ENCODE data around the gene AVP.
A peak's percentile ranks its signal among the peaks of the same experiment; 100 is the strongest.
"Not testable (repeated sequence)": the region's sequence is repeated elsewhere in the genome, so short reads cannot be mapped to it uniquely, and the experiment has no call there.

The AVP gene

GRCh38 chr20:3121955-3122610, 37.6 kb upstream of the AVP start:
- peaks cover 5% of the 10 kb centered on the region for H3K79me2 ChIP-seq
- H3K36me3 ChIP-seq (ENCODE audit: control insufficient read depth, insufficient read depth, low read length), result no peaks in the 10 kb centered on the region
- H3K4me2 ChIP-seq (ENCODE audit: low read length), result no peak overlapping the region
- H3K27me3 ChIP-seq (ENCODE audit: control insufficient read depth, insufficient read depth, low read length), result no peaks in the 10 kb centered on the region
- peaks cover 3% of the 10 kb centered on the region for H3K4me1 ChIP-seq
- H2AFZ ChIP-seq, result no peak overlapping the region
- no peak for TF ChIP-seq CTCF (IDR thresholded peaks at IDR 0.05)
- no peak overlapping the region for H3K27ac ChIP-seq
- no peak overlapping the region for H3K9ac ChIP-seq
- no peaks in the 10 kb centered on the region for H3K9me3 ChIP-seq (ENCODE audit: control insufficient read depth, low read length)
- no peak overlapping the region for H3K4me3 ChIP-seq (ENCODE audit: low read depth, low read length)

- no peak overlapping the region for H3K4me2 ChIP-seq (ENCODE audit: low read length)
- H3K27ac ChIP-seq, result no peak overlapping the region
- peaks cover 5% of the 10 kb centered on the region for H3K79me2 ChIP-seq
- no peaks in the 10 kb centered on the region for H3K27me3 ChIP-seq (ENCODE audit: control insufficient read depth, insufficient read depth, low read length)
- H2AFZ ChIP-seq, result no peak overlapping the region
- no peaks in the 10 kb centered on the region for H3K36me3 ChIP-seq (ENCODE audit: control insufficient read depth, insufficient read depth, low read length)
- H3K4me1 ChIP-seq, result peaks cover 3% of the 10 kb centered on the region
- no peak overlapping the region for H3K4me3 ChIP-seq (ENCODE audit: low read depth, low read length)
- H3K9ac ChIP-seq, result no peak overlapping the region
- no peak for TF ChIP-seq CTCF (IDR thresholded peaks at IDR 0.05)
- no peaks in the 10 kb centered on the region for H3K9me3 ChIP-seq (ENCODE audit: control insufficient read depth, low read length)
Observed at GRCh38 chr20:3121271-3121911, 36.9 kb upstream of the AVP start.

GRCh38 chr20:3119044-3119443, 34.5 kb upstream of the AVP start:
- H3K79me2 ChIP-seq, result peaks cover 5% of the 10 kb centered on the region
- no peak overlapping the region for H3K9ac ChIP-seq
- peaks cover 5% of the 10 kb centered on the region for H3K4me1 ChIP-seq
- H3K4me3 ChIP-seq (ENCODE audit: low read depth, low read length), result no peak overlapping the region
- TF ChIP-seq CTCF (IDR thresholded peaks at IDR 0.05), result no peak
- H3K36me3 ChIP-seq (ENCODE audit: control insufficient read depth, insufficient read depth, low read length), result no peaks in the 10 kb centered on the region
- no peak overlapping the region for H3K27ac ChIP-seq
- no peaks in the 10 kb centered on the region for H3K27me3 ChIP-seq (ENCODE audit: control insufficient read depth, insufficient read depth, low read length)
- no peak overlapping the region for H3K4me2 ChIP-seq (ENCODE audit: low read length)
- no peaks in the 10 kb centered on the region for H3K9me3 ChIP-seq (ENCODE audit: control insufficient read depth, low read length)
- no peak overlapping the region for H2AFZ ChIP-seq

- H3K27ac ChIP-seq; H3K79me2 ChIP-seq; H3K9ac ChIP-seq; H3K27me3 ChIP-seq (ENCODE audit: control insufficient read depth, insufficient read depth, low read length); H3K9me3 ChIP-seq (ENCODE audit: control insufficient read depth, low read length); H3K4me1 ChIP-seq; H3K4me2 ChIP-seq (ENCODE audit: low read length); H3K36me3 ChIP-seq (ENCODE audit: control insufficient read depth, insufficient read depth, low read length); H3K4me3 ChIP-seq (ENCODE audit: low read depth, low read length): not testable (repeated sequence)
- TF ChIP-seq CTCF (IDR thresholded peaks at IDR 0.05), result peak; percentile 78
- H2AFZ ChIP-seq, result peak overlapping the region; percentile 67
Observed at GRCh38 chr20:3117839-3118379, 33.4 kb upstream of the AVP start.
